ENCODE measurements around the gene ARHGEF38. TPM values are rescaled to one million over a fixed set of nuclear protein-coding genes. Genes with fewer than 3 reads are reported as not detected.

ARHGEF38 gene
- total RNA-seq (2021) (not detected in 2 replicates), Bru-seq, nascent RNA (percentile 1 among the genes with signal in this experiment), BruChase-seq, experiment 1, labeled RNA remaining after a 2-hour chase (percentile 2 among the genes with signal in this experiment), BruChase-seq, experiment 2, labeled RNA remaining after a 6-hour chase (percentile 1 among the genes with signal in this experiment)
- long read RNA-seq, partial matches to known transcripts, result 0 of 3 reads
- long read RNA-seq, other reads (novel, unspliced or antisense), result 3 of 3 reads

GRCh38 chr4:105551965-105552746 lies at the start of gene ARHGEF38:
Gene ARHGEF38, plus strand, starts transcription at chr4:105552620. Its CDS starts 146 bp downstream, at chr4:105552766.
- peak; percentile 43 for DNase-seq (ENCODE audit: low spot score)
- Histone ChIP-seq H3K27me3 (replicated peaks; ENCODE audit: insufficient read depth, low read depth, low read length, poor library complexity) (no peaks in the 10 kb centered on the region), H3K9me3 (ENCODE audit: low read depth, low read length, poor library complexity, severe bottlenecking) (no peaks in the 10 kb centered on the region), H3K36me3 (ENCODE audit: insufficient read depth, low read length, poor library complexity, severe bottlenecking) (no peaks in the 10 kb centered on the region), H3K4me1 (ENCODE audit: insufficient read depth, low read length, poor library complexity, severe bottlenecking) (peaks cover 10% of the 10 kb centered on the region), H3K27ac (ENCODE audit: low read depth, low read length, poor library complexity, severe bottlenecking) (no peak within 1 kb of the TSS), H3K4me3 (ENCODE audit: low read depth, low read length, poor library complexity, severe bottlenecking) (no peak within 1 kb of the TSS)
- ChIA-PET CTCF (no interaction called here), POLR2A (ENCODE audit: low non-redundant PET) (no interaction called here)
- TF ChIP-seq EZH2 (IDR thresholded peaks at IDR 0.05; ENCODE audit: borderline replicate concordance, low read depth, low read length, poor library complexity, severe bottlenecking) (no peak), CTCF (conservative IDR thresholded peaks at IDR 0.05; ENCODE audit: low read depth, low read length) (no peak)
- BruUV-seq (replicated peaks), result no TSS peak
- intact Hi-C loops (cut with micrococcal nuclease; ENCODE audit: unreplicated experiment), result no loop called here

- Histone ChIP-seq H3K4me3 (ENCODE audit: low read depth, low read length, poor library complexity, severe bottlenecking) (no peak overlapping the region), H3K27me3 (replicated peaks; ENCODE audit: insufficient read depth, low read depth, low read length, poor library complexity) (no peaks in the 10 kb centered on the region), H3K9me3 (ENCODE audit: low read depth, low read length, poor library complexity, severe bottlenecking) (no peaks in the 10 kb centered on the region), H3K36me3 (ENCODE audit: insufficient read depth, low read length, poor library complexity, severe bottlenecking) (no peaks in the 10 kb centered on the region), H3K27ac (ENCODE audit: low read depth, low read length, poor library complexity, severe bottlenecking) (no peak overlapping the region), H3K4me1 (ENCODE audit: insufficient read depth, low read length, poor library complexity, severe bottlenecking) (no peaks in the 10 kb centered on the region)
- intact Hi-C loops (cut with micrococcal nuclease; ENCODE audit: unreplicated experiment), result no loop called here
- TF ChIP-seq EZH2 (IDR thresholded peaks at IDR 0.05; ENCODE audit: borderline replicate concordance, low read depth, low read length, poor library complexity, severe bottlenecking) (no peak), CTCF (conservative IDR thresholded peaks at IDR 0.05; ENCODE audit: low read depth, low read length) (no peak)
- ChIA-PET POLR2A (ENCODE audit: low non-redundant PET) (no interaction called here), CTCF (no interaction called here)
- no peak for DNase-seq (ENCODE audit: low spot score)
- no TSS peak for BruUV-seq (replicated peaks)
Observed at GRCh38 chr4:105503484-105503883, 48.9 kb upstream of the ARHGEF38 start.

GRCh38 chr4:105504744-105505143 lies 47.7 kb upstream of the ARHGEF38 start:
- no TSS peak for BruUV-seq (replicated peaks)
- no peak overlapping the region for H3K27ac ChIP-seq (ENCODE audit: low read depth, low read length, poor library complexity, severe bottlenecking)
- CTCF ChIA-PET, result interaction anchor here (0.6 kb wide), 1 partner anchor 334 kb away, joined by 3 read pairs; no protein-coding TSS in a partner anchor
- no peaks in the 10 kb centered on the region for H3K4me1 ChIP-seq (ENCODE audit: insufficient read depth, low read length, poor library complexity, severe bottlenecking)
- no peaks in the 10 kb centered on the region for H3K27me3 ChIP-seq (replicated peaks; ENCODE audit: insufficient read depth, low read depth, low read length, poor library complexity)
- no peak for DNase-seq (ENCODE audit: low spot score)
- no peaks in the 10 kb centered on the region for H3K36me3 ChIP-seq (ENCODE audit: insufficient read depth, low read length, poor library complexity, severe bottlenecking)
- H3K9me3 ChIP-seq (ENCODE audit: low read depth, low read length, poor library complexity, severe bottlenecking), result no peaks in the 10 kb centered on the region
- POLR2A ChIA-PET (ENCODE audit: low non-redundant PET), result no interaction called here
- intact Hi-C loops (cut with micrococcal nuclease; ENCODE audit: unreplicated experiment), result no loop called here
- TF ChIP-seq CTCF (conservative IDR thresholded peaks at IDR 0.05; ENCODE audit: low read depth, low read length), result no peak
- TF ChIP-seq EZH2 (IDR thresholded peaks at IDR 0.05; ENCODE audit: borderline replicate concordance, low read depth, low read length, poor library complexity, severe bottlenecking), result no peak
- H3K4me3 ChIP-seq (ENCODE audit: low read depth, low read length, poor library complexity, severe bottlenecking), result no peak overlapping the region
